GM23338 (cell line): ENCODE data around the gene LRRC8B. TPM values are rescaled to one million over a fixed set of nuclear protein-coding genes. Genes with fewer than 3 reads are reported as not detected.

Experiments used
- ATAC-seq: fragments of 200-7000 bp; cut with Tn5 transposase; 3 replicates; pipeline ENCODE4 v1.9.1; 2020
- DNase-seq: peaks from one replicate; pipeline ENCODE4 v3.0.0-alpha.2; 2015; ENCODE audit warnings: low spot score
- H2AFZ ChIP-seq: fragments of 200-600 bp; sonication (generic); 2 replicates; pipeline ENCODE4 v1.8.0; 2016; ENCODE audit warnings: antibody characterized with exemption, mild to moderate bottlenecking, moderate library complexity
- H3F3A ChIP-seq: fragments of 200-600 bp; sonication (generic); replicated peaks from 2 replicates; pipeline ENCODE4 v1.8.0; 2017; ENCODE audit warnings: antibody characterized with exemption, mixed run types, low read depth
- H3K27ac ChIP-seq: fragments of 200-600 bp; sonication (generic); 2 replicates; pipeline ENCODE4 v1.6.1; 2016; ENCODE audit warnings: low read depth
- H3K27me3 ChIP-seq: fragments of 200-600 bp; sonication (generic); 2 replicates; pipeline ENCODE4 v1.8.0; 2016; ENCODE audit warnings: mild to moderate bottlenecking, mixed run types, moderate library complexity; ENCODE audit not compliant: insufficient read depth
- H3K36me3 ChIP-seq: fragments of 200-600 bp; sonication (generic); 2 replicates; pipeline ENCODE4 v1.8.0; 2016; ENCODE audit warnings: mild to moderate bottlenecking; ENCODE audit not compliant: insufficient read depth
- H3K4me1 ChIP-seq: fragments of 200-600 bp; sonication (generic); 2 replicates; pipeline ENCODE4 v1.8.0; 2016; ENCODE audit warnings: mild to moderate bottlenecking, moderate library complexity; ENCODE audit not compliant: insufficient read depth
- H3K4me2 ChIP-seq: fragments of 200-600 bp; sonication (generic); 2 replicates; pipeline ENCODE4 v1.7.1; 2017; ENCODE audit warnings: mixed run types
- H3K4me3 ChIP-seq: fragments of 200-600 bp; sonication (generic); 2 replicates; pipeline ENCODE4 v1.6.1; 2016; ENCODE audit warnings: mixed run types
- H3K79me2 ChIP-seq: fragments of 200-600 bp; sonication (generic); replicated peaks from 2 replicates; pipeline ENCODE4 v1.8.0; 2017; ENCODE audit warnings: mild to moderate bottlenecking; ENCODE audit not compliant: insufficient read depth
- H3K9me2 ChIP-seq: fragments of 200-600 bp; sonication (generic); 2 replicates; pipeline ENCODE4 v1.8.0; 2017; ENCODE audit not compliant: insufficient read depth
- H4K20me1 ChIP-seq: fragments of 200-600 bp; sonication (generic); replicated peaks from 2 replicates; pipeline ENCODE4 v1.8.0; 2017; ENCODE audit warnings: mild to moderate bottlenecking; ENCODE audit not compliant: insufficient read depth
- H3K27ac Mint-ChIP-seq: 2 replicates; pipeline ENCODE4 v1.8.0; 2020; ENCODE audit warnings: inconsistent platforms, mild to moderate bottlenecking, moderate library complexity, mixed read lengths
- H3K27me3 Mint-ChIP-seq: 3 replicates; pipeline ENCODE4 v1.8.0; 2022; ENCODE audit warnings: low read depth, mild to moderate bottlenecking, moderate library complexity, mixed read lengths, inconsistent platforms; ENCODE audit not compliant: insufficient read depth, poor library complexity
- H3K36me3 Mint-ChIP-seq: 3 replicates; pipeline ENCODE4 v1.8.0; 2021; ENCODE audit warnings: low read depth, mild to moderate bottlenecking, inconsistent platforms, moderate library complexity, mixed read lengths
- H3K4me1 Mint-ChIP-seq: 3 replicates; pipeline ENCODE4 v1.8.0; 2020; ENCODE audit warnings: mild to moderate bottlenecking, inconsistent platforms, mixed read lengths
- H3K4me3 Mint-ChIP-seq: 3 replicates; pipeline ENCODE4 v1.8.0; 2021; ENCODE audit warnings: moderate library complexity, mild to moderate bottlenecking, inconsistent platforms, mixed read lengths
- H3K9me3 Mint-ChIP-seq: 3 replicates; pipeline ENCODE4 v1.8.0; 2020; ENCODE audit warnings: moderate library complexity, mild to moderate bottlenecking, inconsistent platforms, mixed read lengths
- CREB1 ChIP-seq: fragments of 250-450 bp; sonication (Bioruptor Pico); IDR thresholded peaks from 2 replicates; pipeline ENCODE4 v1.5.0; 2020; ENCODE audit warnings: low read depth, mild to moderate bottlenecking, moderate library complexity
- CTCF ChIP-seq, 2 experiments: fragments of 200-600 bp in 1 of 2; sonication (generic) in 1 of 2; conservative IDR thresholded peaks; 2 replicates each; pipeline versions ENCODE4 v1.5.1 to v1.6.1; 2016 to 2017; ENCODE audit warnings: antibody characterized with exemption in 2 of 2, low read depth in 2 of 2, mild to moderate bottlenecking in 2 of 2, moderate library complexity in 1 of 2
- ETS1 ChIP-seq: IDR thresholded peaks from 2 replicates; pipeline ENCODE4 v1.6.1; 2016; ENCODE audit warnings: antibody characterized with exemption
- EZH2 ChIP-seq: fragments of 200-600 bp; sonication (generic); IDR thresholded peaks from one replicate; pipeline ENCODE4 v1.8.0; 2017; ENCODE audit warnings: antibody characterized with exemption, mild to moderate bottlenecking, low read depth; ENCODE audit not compliant: unreplicated experiment
- EZH2phosphoT487 ChIP-seq: fragments of 200-600 bp; sonication (generic); IDR thresholded peaks from one replicate; pipeline ENCODE4 v1.8.1; 2018; ENCODE audit warnings: antibody characterized with exemption; ENCODE audit not compliant: unreplicated experiment
- JUNB ChIP-seq: IDR thresholded peaks from one replicate; pipeline ENCODE4 v1.6.1; 2016; ENCODE audit warnings: antibody characterized with exemption; ENCODE audit not compliant: unreplicated experiment
- NANOG ChIP-seq: IDR thresholded peaks from 2 replicates; pipeline ENCODE4 v1.6.1; 2016; ENCODE audit warnings: antibody characterized with exemption, borderline replicate concordance
- REST ChIP-seq: IDR thresholded peaks from one replicate; pipeline ENCODE4 v1.6.1; 2018; ENCODE audit warnings: antibody characterized with exemption; ENCODE audit not compliant: unreplicated experiment
- STAT1 ChIP-seq: IDR thresholded peaks from one replicate; pipeline ENCODE4 v1.6.1; 2016; ENCODE audit warnings: antibody characterized with exemption; ENCODE audit not compliant: unreplicated experiment
- ZNF114 ChIP-seq: fragments of 250-450 bp; sonication (Bioruptor Pico); IDR thresholded peaks from 2 replicates; pipeline ENCODE4 v1.5.0; 2020; ENCODE audit warnings: mild to moderate bottlenecking, moderate library complexity
- ZNF331 ChIP-seq: fragments of 250-450 bp; sonication (Bioruptor Pico); IDR thresholded peaks from 2 replicates; pipeline ENCODE4 v1.5.0; 2020; ENCODE audit warnings: low read depth, mild to moderate bottlenecking, moderate library complexity
- ZNF462 ChIP-seq: fragments of 250-450 bp; sonication (Bioruptor Pico); IDR thresholded peaks from 2 replicates; pipeline ENCODE4 v1.5.0; 2020; ENCODE audit warnings: mild to moderate bottlenecking, moderate library complexity
- polyA plus RNA-seq: library from polyadenylated mRNA; unstranded; fragments of >200 nt; fragmentation: Nextera tagmentation; extraction: Ambion mirVana; gene quantifications from 2 replicates; pipeline ENCODE4 v1.2.1, GENCODE V29; 2016
- total RNA-seq: library from RNA; depleted of rRNA; stranded (reverse); fragments of >200 nt; shearing (Covaris generic); gene quantifications from 2 replicates; pipeline ENCODE4 v1.2.3, GENCODE V29; 2014

LRRC8B gene
- total and polyA plus RNA-seq, 2 experiments from 2014 or later = 9.0 to 26.5 TPM

GRCh38 chr1:89600451-89601224, 76.0 kb downstream of the LRRC8B start (continued):
- no peak for TF ChIP-seq CTCF (conservative IDR thresholded peaks at IDR 0.05; ENCODE audit: low read depth in 2 of 2)
- no peak for TF ChIP-seq JUNB
- no peak for TF ChIP-seq ZNF114 (CRISPR knock-in tag)
- TF ChIP-seq EZH2 = no peak
- no peak for TF ChIP-seq ZNF331 (CRISPR knock-in tag)
- TF ChIP-seq NANOG = no peak
- no peak for TF ChIP-seq STAT1

GRCh38 chr1:89602871-89603404, 78.3 kb downstream of the LRRC8B start:
- H3K27ac Mint-ChIP-seq = no peak overlapping the region
- H3K36me3 Mint-ChIP-seq = no peaks in the 10 kb centered on the region
- H3K9me2 ChIP-seq = no peaks in the 10 kb centered on the region
- no peaks in the 10 kb centered on the region for H3K27me3 Mint-ChIP-seq
- H3K27ac ChIP-seq = no peak overlapping the region
- H3F3A ChIP-seq = 0 out of 2 replicates have a peak, but pooled peaks cover 3% of the 10 kb centered on the region
- H3K4me3 ChIP-seq = no peak overlapping the region
- no peaks in the 10 kb centered on the region for H3K27me3 ChIP-seq
- H4K20me1 ChIP-seq = no peaks in the 10 kb centered on the region
- peaks cover 24% of the 10 kb centered on the region for H3K4me1 Mint-ChIP-seq
- no peak overlapping the region for H2AFZ ChIP-seq
- H3K9me3 Mint-ChIP-seq = no peaks in the 10 kb centered on the region
- no peaks in the 10 kb centered on the region for H3K79me2 ChIP-seq
- DNase-seq = no peak
- no peak for ATAC-seq
- no peaks in the 10 kb centered on the region for H3K36me3 ChIP-seq
- H3K4me1 ChIP-seq = peaks cover 19% of the 10 kb centered on the region
- H3K4me3 Mint-ChIP-seq = no peak overlapping the region
- H3K4me2 ChIP-seq = no peak overlapping the region
- TF ChIP-seq JUNB (no peak), REST (no peak), CREB1 (CRISPR knock-in tag) (no peak), EZH2phosphoT487 (no peak), NANOG (no peak), ZNF331 (CRISPR knock-in tag) (no peak), ZNF462 (CRISPR knock-in tag) (no peak), ETS1 (no peak)
